ENCODE measurements around the gene PLEKHA7.
"Not testable (repeated sequence)": the region's sequence is repeated elsewhere in the genome, so short reads cannot be mapped to it uniquely, and the experiment has no call there.

The PLEKHA7 gene

DNA sequence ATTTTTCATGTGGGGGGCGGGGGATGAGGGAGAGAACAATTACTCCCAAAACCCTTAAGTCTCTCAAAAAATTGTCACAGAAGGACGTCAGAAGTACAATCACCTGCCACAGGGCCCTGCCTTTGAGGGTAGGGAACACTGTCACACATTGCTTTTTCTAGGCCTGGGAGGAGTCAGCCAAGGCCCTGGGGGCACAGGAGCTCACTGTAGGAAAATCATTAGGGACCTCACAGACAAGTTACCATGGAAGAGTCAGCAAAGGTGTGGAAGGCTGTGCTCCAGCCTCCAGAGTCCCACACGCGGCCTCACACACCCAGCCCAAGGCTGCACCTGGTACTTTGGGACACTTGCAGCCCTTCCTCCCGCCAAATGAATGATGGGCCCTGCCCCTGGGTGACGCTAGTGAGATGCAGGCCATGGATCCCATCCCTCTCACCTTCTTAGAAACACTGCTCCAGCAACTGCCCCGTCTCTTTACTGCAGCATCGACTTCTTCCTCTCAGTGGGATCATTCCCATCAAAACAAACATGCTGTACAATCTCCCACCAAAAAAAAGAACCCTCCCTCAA is 3.3 kb downstream of the PLEKHA7 start:
- DNase-seq (ENCODE audit: low spot score) = no peak

GRCh38 chr11:17008099-17008498 is 6.1 kb downstream of the PLEKHA7 start:
- DNase-seq (ENCODE audit: low spot score) = no peak

DNA sequence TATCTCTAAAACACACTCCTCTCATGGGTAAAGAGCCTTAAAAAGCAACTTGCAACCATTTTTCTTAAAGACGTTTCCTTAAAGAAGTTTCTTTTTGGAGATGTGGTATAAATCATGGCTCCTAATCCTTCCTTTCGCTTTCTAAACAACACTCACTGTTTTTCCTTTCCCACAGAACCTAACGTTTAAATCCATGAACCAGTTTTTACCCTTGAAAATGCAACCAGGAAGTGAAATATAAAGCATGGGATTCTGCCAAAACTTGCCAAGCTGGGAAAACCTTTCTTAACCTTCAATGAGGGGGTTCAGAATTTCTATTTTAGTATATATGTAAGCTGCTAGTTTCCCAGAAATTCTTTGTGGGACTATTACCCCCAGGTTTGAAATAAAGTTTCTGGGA is 8.6 kb downstream of the PLEKHA7 start:
- DNase-seq (ENCODE audit: low spot score) = no peak

- no peak for DNase-seq (ENCODE audit: low spot score)
These were observed 9.6 kb downstream of the PLEKHA7 start for GRCh38 chr11:17004486-17005148.

GRCh38 chr11:17003426-17003825 is 10.8 kb downstream of the PLEKHA7 start:
- DNase-seq (ENCODE audit: low spot score) = no peak

GRCh38 chr11:17002543-17002942 is 11.7 kb downstream of the PLEKHA7 start:
- DNase-seq (ENCODE audit: low spot score) = no peak

GRCh38 chr11:17001806-17002205 is 12.4 kb downstream of the PLEKHA7 start:
- DNase-seq (ENCODE audit: low spot score) = no peak

DNA sequence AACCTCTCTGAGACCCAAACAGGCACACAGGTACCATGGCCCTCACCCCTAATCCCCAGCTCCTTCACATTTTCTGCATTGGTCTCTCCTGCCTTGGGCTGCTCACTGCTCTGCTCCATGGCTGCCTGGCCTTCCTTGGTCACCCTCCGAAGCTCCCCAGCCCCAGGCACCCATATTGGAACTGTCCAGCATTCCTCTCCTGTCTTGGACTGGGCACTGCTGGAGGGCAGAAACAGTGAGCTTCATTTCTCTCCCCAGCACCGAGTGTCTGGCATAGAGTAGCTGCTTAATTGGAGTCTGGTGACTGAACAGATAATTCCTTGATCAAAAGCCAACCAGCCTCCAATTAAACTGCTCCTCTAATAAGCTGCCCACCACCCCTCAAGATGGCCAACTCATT is 13.2 kb downstream of the PLEKHA7 start:
- DNase-seq (ENCODE audit: low spot score) = no peak

GRCh38 chr11:17000253-17000652 is 14.0 kb downstream of the PLEKHA7 start:
- not testable (repeated sequence) for DNase-seq (ENCODE audit: low spot score)

GRCh38 chr11:16999116-16999515 is 15.1 kb downstream of the PLEKHA7 start:
- DNase-seq (ENCODE audit: low spot score) = no peak

DNA sequence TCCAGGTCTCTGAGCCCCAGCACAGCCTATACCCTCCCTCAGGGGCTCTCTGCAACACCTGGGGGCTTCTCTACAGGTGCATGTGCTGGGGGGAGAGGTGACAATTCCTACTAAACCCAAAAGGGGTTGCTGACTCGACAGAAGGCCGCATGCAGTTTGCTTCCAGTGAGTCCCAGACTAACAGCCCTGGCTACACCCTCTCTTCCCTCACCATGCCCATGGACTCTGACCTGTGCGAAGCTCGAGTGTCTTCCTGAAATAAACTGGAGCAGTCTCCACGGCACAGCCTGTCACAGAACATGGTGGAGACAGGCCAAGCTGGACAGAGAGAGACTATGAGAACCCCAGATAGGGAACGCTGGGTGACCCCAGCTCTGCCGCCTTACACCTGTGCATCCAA is 16.6 kb downstream of the PLEKHA7 start:
- no peak for DNase-seq (ENCODE audit: low spot score)

DNA sequence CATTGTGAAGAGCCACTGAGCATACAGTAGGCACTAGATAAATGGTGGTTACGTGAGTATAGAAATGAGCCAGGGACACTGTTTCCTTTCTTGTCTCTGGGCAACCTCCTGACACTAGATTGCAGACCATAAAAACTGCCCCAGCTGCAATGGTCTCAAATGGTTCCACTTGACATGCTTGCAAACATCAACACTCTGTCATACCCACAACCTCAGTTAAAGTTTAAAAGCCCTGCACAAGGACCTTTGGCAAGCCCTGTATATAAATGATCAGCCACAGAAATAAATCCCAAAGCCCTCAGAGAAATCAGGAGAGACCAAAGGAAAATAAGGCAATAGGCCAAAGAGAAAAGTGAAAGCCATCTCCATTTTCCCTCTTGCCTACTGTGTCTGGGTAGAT is 20.7 kb downstream of the PLEKHA7 start:
- no peak for DNase-seq (ENCODE audit: low spot score)

GRCh38 chr11:16992846-16993245 is 21.4 kb downstream of the PLEKHA7 start:
- no peak for DNase-seq (ENCODE audit: low spot score)

GRCh38 chr11:16989554-16989953 is 24.7 kb downstream of the PLEKHA7 start:
- no peak for DNase-seq (ENCODE audit: low spot score)

DNA sequence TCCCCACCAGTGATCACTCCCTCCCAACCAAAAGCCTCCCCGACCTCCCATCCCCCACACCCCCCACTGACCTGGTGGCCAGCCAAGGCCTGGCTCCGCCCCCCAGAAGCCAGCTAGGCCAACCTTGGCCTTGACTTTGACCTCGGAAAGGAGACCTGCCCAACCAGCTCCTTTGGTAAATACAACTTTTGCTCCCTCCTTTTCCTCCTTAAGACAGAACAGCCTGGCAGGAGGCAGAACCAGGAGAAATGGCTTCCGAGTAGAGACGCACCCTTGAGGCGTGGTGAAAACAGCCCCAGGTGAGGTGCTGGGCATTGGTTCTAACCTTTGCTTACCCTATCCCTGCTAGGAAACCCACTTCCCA is 27.0 kb downstream of the PLEKHA7 start:
- no peak for DNase-seq (ENCODE audit: low spot score)

DNA sequence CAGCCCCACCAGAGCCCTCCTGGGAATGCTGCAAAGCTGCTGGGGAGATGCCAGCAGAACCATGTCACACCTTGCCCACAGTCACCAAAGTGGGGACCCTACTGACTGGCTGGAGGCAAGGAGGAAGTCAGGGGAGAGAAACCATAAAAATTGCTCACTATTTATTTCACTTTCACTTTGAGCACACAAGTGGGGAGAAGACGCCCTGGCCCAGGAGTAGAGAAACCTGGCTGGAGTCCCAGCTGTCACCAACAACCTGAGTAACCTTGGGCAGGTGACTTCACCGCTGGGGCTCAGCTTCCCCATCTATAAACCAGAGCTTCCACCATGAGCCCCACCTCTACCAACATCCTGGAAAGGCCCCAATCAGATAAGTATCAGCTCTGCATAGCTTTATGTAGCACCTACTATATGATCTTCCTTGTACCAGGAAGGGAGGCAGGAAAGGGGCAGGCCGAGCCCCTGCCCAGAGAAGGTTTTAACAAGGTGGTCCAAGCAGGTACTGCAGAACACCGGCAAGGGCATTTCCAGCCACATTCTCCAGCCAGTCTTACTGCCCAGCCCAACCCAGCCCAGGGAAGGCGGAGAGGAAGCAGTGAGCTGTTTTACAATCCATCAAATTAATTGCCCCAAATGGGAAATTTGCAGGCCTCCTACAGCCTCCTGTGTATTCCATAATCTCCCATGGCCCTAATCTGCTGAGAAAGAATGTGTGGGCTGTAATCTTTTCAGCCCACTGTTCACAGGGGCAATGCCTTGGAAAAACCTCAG is 27.6 kb downstream of the PLEKHA7 start:
- no peak for DNase-seq (ENCODE audit: low spot score)

GRCh38 chr11:16985297-16985696 is 28.9 kb downstream of the PLEKHA7 start:
- no peak for DNase-seq (ENCODE audit: low spot score)

- no peak for DNase-seq (ENCODE audit: low spot score)
These were observed 30.0 kb downstream of the PLEKHA7 start for GRCh38 chr11:16984229-16984628.

- no peak for DNase-seq (ENCODE audit: low spot score)
These were observed 31.4 kb downstream of the PLEKHA7 start for GRCh38 chr11:16982809-16983208.

- no peak for DNase-seq (ENCODE audit: low spot score)
These were observed 31.9 kb downstream of the PLEKHA7 start for GRCh38 chr11:16982256-16982671.

- no peak for DNase-seq (ENCODE audit: low spot score)
These were observed 32.5 kb downstream of the PLEKHA7 start for GRCh38 chr11:16981651-16982194.

DNA sequence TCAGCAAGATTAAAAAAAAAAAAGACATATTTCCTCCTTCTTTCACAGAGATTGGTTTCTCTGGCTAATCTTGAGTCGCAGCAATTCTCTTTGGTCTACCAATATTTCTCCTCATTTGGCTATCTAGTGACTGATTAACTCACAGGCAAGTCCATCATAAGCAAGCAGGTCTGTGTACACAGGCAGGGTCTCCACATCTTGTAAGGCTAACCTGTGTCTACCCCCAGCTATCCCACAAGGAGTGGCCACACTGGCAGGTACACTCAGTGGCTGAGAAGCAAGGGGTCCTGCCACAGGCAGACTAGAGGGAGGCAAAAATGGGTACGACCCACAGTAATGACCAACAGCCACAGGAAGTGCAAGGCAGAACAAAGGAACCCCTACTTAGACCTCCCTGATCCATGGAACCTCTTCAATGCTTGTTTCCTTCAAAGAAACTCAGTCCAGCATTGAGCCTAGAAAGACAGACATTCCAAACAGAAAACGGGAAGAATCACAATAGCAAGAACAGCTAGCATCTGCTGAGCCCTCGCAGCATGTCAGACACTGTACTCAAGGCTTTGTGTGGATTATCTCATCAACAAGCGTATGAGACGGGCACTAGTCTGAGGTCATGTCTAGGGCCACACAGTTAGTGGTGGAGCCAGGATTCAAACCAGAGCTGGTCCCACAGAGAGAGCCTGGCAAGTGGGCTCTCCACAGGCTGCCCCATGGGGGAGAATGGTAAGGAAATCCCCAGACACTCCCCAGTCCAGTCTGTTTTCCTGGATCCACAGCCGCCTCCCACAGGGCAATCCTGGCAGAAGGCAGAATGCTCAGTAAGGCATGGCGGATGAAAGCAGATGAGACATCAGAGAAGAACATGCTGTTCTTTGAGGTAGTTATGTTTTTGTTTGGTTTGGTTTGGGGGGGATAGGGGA is 34.3 kb downstream of the PLEKHA7 start:
- DNase-seq (ENCODE audit: low spot score) = no peak

Data from D341Med (cell line).